Measurements from ENCODE around the gene RXFP4. TPM values are rescaled to one million over a fixed set of nuclear protein-coding genes. Genes with fewer than 3 reads are reported as not detected.
A peak's percentile ranks its signal among the peaks of the same experiment; 100 is the strongest.

The RXFP4 gene
- total and polyA plus RNA-seq, 4 donors, result not detected

- no peaks in the 10 kb centered on the region for H3K9me3 ChIP-seq (ENCODE audit: control insufficient read depth in 4 of 4, low read length in 3 of 4)
- H3K27me3 ChIP-seq (ENCODE audit: control insufficient read depth in 4 of 4, insufficient read depth in 4 of 4, low read length in 3 of 4), result no peaks in the 10 kb centered on the region
- peaks cover 11 to 40% (median 24%) of the 10 kb centered on the region in 4 donors for H3K4me1 ChIP-seq (ENCODE audit: control insufficient read depth in 4 of 4, insufficient read depth in 4 of 4, low read length in 3 of 4)
- H3K27ac ChIP-seq (ENCODE audit: low read depth in 1 of 2, low read length in 2 of 2), result peak overlapping the region; percentile 73 to 74
- H3K4me3 ChIP-seq (ENCODE audit: low read depth in 1 of 3, low read length in 3 of 3), result peak overlapping the region; percentile 55 to 92 (median 63)
- peaks cover 1 to 18% (median 17%) of the 10 kb centered on the region in 4 donors for H3K36me3 ChIP-seq (ENCODE audit: control insufficient read depth in 4 of 4, insufficient read depth in 3 of 4, low read depth in 1 of 4, low read length in 3 of 4)
- no peak for DNase-seq (ENCODE audit: low spot score)
- no peak for TF ChIP-seq FOXA1 (IDR thresholded peaks at IDR 0.05)
- TF ChIP-seq RAD21 (IDR thresholded peaks at IDR 0.05), result no peak
- no peak for TF ChIP-seq SP1 (IDR thresholded peaks at IDR 0.05)
- TF ChIP-seq, protein P1, sequence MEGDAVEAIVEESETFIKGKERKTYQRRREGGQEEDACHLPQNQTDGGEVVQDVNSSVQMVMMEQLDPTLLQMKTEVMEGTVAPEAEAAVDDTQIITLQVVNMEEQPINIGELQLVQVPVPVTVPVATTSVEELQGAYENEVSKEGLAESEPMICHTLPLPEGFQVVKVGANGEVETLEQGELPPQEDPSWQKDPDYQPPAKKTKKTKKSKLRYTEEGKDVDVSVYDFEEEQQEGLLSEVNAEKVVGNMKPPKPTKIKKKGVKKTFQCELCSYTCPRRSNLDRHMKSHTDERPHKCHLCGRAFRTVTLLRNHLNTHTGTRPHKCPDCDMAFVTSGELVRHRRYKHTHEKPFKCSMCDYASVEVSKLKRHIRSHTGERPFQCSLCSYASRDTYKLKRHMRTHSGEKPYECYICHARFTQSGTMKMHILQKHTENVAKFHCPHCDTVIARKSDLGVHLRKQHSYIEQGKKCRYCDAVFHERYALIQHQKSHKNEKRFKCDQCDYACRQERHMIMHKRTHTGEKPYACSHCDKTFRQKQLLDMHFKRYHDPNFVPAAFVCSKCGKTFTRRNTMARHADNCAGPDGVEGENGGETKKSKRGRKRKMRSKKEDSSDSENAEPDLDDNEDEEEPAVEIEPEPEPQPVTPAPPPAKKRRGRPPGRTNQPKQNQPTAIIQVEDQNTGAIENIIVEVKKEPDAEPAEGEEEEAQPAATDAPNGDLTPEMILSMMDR (IDR thresholded peaks at IDR 0.05; ENCODE audit: low read depth, low read length, missing input control), result no peak
- no peak for TF ChIP-seq MAX (IDR thresholded peaks at IDR 0.05)
- no peak for TF ChIP-seq YY1 (IDR thresholded peaks at IDR 0.05)
- TF ChIP-seq, protein P2, sequence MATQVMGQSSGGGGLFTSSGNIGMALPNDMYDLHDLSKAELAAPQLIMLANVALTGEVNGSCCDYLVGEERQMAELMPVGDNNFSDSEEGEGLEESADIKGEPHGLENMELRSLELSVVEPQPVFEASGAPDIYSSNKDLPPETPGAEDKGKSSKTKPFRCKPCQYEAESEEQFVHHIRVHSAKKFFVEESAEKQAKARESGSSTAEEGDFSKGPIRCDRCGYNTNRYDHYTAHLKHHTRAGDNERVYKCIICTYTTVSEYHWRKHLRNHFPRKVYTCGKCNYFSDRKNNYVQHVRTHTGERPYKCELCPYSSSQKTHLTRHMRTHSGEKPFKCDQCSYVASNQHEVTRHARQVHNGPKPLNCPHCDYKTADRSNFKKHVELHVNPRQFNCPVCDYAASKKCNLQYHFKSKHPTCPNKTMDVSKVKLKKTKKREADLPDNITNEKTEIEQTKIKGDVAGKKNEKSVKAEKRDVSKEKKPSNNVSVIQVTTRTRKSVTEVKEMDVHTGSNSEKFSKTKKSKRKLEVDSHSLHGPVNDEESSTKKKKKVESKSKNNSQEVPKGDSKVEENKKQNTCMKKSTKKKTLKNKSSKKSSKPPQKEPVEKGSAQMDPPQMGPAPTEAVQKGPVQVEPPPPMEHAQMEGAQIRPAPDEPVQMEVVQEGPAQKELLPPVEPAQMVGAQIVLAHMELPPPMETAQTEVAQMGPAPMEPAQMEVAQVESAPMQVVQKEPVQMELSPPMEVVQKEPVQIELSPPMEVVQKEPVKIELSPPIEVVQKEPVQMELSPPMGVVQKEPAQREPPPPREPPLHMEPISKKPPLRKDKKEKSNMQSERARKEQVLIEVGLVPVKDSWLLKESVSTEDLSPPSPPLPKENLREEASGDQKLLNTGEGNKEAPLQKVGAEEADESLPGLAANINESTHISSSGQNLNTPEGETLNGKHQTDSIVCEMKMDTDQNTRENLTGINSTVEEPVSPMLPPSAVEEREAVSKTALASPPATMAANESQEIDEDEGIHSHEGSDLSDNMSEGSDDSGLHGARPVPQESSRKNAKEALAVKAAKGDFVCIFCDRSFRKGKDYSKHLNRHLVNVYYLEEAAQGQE (IDR thresholded peaks at IDR 0.05), result no peak
- no peak for TF ChIP-seq JUND (IDR thresholded peaks at IDR 0.05)
- TF ChIP-seq NR2F2 (IDR thresholded peaks at IDR 0.05), result no peak
- TF ChIP-seq ATF3 (IDR thresholded peaks at IDR 0.05), result no peak
- no peak for TF ChIP-seq EGR1 (IDR thresholded peaks at IDR 0.05; ENCODE audit: low read depth in 2 of 2)
- TF ChIP-seq HNF4G (IDR thresholded peaks at IDR 0.05), result no peak
- TF ChIP-seq, protein P3, sequence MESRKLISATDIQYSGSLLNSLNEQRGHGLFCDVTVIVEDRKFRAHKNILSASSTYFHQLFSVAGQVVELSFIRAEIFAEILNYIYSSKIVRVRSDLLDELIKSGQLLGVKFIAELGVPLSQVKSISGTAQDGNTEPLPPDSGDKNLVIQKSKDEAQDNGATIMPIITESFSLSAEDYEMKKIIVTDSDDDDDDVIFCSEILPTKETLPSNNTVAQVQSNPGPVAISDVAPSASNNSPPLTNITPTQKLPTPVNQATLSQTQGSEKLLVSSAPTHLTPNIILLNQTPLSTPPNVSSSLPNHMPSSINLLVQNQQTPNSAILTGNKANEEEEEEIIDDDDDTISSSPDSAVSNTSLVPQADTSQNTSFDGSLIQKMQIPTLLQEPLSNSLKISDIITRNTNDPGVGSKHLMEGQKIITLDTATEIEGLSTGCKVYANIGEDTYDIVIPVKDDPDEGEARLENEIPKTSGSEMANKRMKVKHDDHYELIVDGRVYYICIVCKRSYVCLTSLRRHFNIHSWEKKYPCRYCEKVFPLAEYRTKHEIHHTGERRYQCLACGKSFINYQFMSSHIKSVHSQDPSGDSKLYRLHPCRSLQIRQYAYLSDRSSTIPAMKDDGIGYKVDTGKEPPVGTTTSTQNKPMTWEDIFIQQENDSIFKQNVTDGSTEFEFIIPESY (IDR thresholded peaks at IDR 0.05), result no peak
- H3K9ac ChIP-seq (ENCODE audit: low read depth in 1 of 2, low read length in 2 of 2), result peak overlapping the region; percentile 66 to 92
- WGBS, result 83% methylated on average over 24 of the region's 24 CpGs
Observed at GRCh38 chr1:155934936-155935590, 6.4 kb upstream of the RXFP4 start.

- H3K27ac ChIP-seq (ENCODE audit: low read depth in 1 of 2, low read length in 2 of 2), result no peak overlapping the region
- H3K4me3 ChIP-seq (ENCODE audit: low read depth in 1 of 3, low read length in 3 of 3), result no peak overlapping the region
- H3K36me3 ChIP-seq (ENCODE audit: control insufficient read depth in 4 of 4, insufficient read depth in 3 of 4, low read depth in 1 of 4, low read length in 3 of 4), result no peaks in the 10 kb centered on the region
- H3K4me1 ChIP-seq (ENCODE audit: control insufficient read depth in 4 of 4, insufficient read depth in 4 of 4, low read length in 3 of 4), result peaks cover 8 to 22% (median 15%) of the 10 kb centered on the region in 4 donors
- 0% methylated on average over 1 of the region's 1 CpG for WGBS
- DNase-seq (ENCODE audit: low spot score), result no peak
- no peaks in the 10 kb centered on the region for H3K27me3 ChIP-seq (ENCODE audit: control insufficient read depth in 4 of 4, insufficient read depth in 4 of 4, low read length in 3 of 4)
- H3K9me3 ChIP-seq (ENCODE audit: control insufficient read depth in 4 of 4, low read length in 3 of 4), result no peaks in the 10 kb centered on the region
- H3K9ac ChIP-seq (ENCODE audit: low read depth in 1 of 2, low read length in 2 of 2), result peak overlapping the region in 1 of 2 donors; percentile 7
- TF ChIP-seq HNF4G (IDR thresholded peaks at IDR 0.05), result no peak
- no peak for TF ChIP-seq EGR1 (IDR thresholded peaks at IDR 0.05; ENCODE audit: low read depth in 2 of 2)
- TF ChIP-seq, protein P2 (IDR thresholded peaks at IDR 0.05), result no peak
- TF ChIP-seq FOXA2 (IDR thresholded peaks at IDR 0.05), result no peak
- peak; percentile 28 for TF ChIP-seq ATF3 (IDR thresholded peaks at IDR 0.05)
- peak in 1 of 2 donors; percentile 36 for TF ChIP-seq HNF4A (conservative IDR thresholded peaks at IDR 0.05)
- TF ChIP-seq RAD21 (IDR thresholded peaks at IDR 0.05), result peak; percentile 90 to 92
- TF ChIP-seq MAX (IDR thresholded peaks at IDR 0.05), result no peak
- TF ChIP-seq RXRA (IDR thresholded peaks at IDR 0.05), result peak in 1 of 2 donors; percentile 52
- no peak for TF ChIP-seq FOXA1 (IDR thresholded peaks at IDR 0.05)
- TF ChIP-seq JUND (IDR thresholded peaks at IDR 0.05), result peak in 1 of 2 donors; percentile 25
Observed at GRCh38 chr1:155938220-155938627, 3.2 kb upstream of the RXFP4 start.

All from liver (tissue), 9 donors.